Mucosa of rectum (tissue), 2 donors: ENCODE results near the gene PWWP2B.

Experiments used
- H3K27ac ChIP-seq, 2 donors: one replicate each; pipeline ENCODE4 v1.7.0; 2013; ENCODE audit warnings: inconsistent platforms in 2 of 2, low read depth in 2 of 2, low read length in 2 of 2
- H3K27me3 ChIP-seq, 2 donors: one replicate each; pipeline ENCODE4 v1.7.0; 2013; ENCODE audit warnings: low read length in 2 of 2; ENCODE audit not compliant: control insufficient read depth in 2 of 2, insufficient read depth in 2 of 2
- H3K36me3 ChIP-seq, 2 donors: one replicate each; pipeline ENCODE4 v1.7.0; 2013; ENCODE audit warnings: low read length in 2 of 2; ENCODE audit not compliant: control insufficient read depth in 2 of 2, insufficient read depth in 2 of 2
- H3K4me1 ChIP-seq, 2 donors: one replicate each; pipeline ENCODE4 v1.7.0; 2013; ENCODE audit warnings: low read length in 2 of 2, mild to moderate bottlenecking in 1 of 2; ENCODE audit not compliant: control insufficient read depth in 2 of 2, insufficient read depth in 2 of 2
- H3K4me3 ChIP-seq, 2 donors: one replicate each; pipeline ENCODE4 v1.7.0; 2013; ENCODE audit warnings: low read length in 2 of 2
- H3K9ac ChIP-seq, 2 donors: one replicate each; pipeline ENCODE4 v1.7.0; 2013; ENCODE audit warnings: low read length in 2 of 2, low read depth in 1 of 2, mild to moderate bottlenecking in 1 of 2
- H3K9me3 ChIP-seq, 2 donors: one replicate each; pipeline ENCODE4 v1.7.0; 2013; ENCODE audit warnings: low read length in 2 of 2; ENCODE audit not compliant: control insufficient read depth in 2 of 2
- donor health status: healthy.
- donor health status: Normal muscosa, but diverticular disease.

PWWP2B gene

DNA sequence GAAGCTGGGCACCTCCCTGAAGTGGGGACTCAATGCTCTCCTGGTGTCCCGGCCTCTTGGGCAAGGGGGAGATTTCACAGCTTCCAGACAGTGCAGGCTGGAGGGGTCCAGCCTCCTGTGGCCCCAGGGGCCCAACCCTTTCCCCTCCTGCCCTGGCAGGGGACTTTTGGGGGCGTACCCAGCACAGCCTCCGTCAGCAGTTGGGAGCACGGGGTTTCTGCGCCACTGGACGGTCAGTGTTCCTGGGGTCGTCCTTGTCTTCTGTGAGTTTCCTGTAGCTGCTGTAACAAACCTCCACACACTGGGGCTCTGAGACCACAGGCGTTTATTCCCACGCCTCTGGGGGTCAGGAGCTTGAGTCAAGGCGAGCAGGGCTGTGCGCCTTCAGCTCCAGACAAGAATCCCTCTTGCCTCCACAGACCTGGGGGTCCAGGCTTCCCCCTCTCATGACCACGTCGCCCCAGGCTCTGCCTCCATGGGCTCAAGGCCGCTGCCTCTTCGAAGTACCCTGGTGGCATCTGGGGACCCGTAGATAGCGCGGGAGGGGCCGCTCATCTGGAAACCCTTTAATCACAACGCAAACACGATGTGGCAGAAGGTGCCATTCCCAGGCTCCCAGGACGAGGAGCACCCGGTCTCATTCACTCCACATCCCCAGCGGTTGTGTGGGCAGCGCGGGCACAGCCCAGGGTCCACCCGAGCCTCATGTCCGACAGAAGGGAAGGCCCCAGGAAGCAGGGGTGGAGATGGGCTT lies 14.0 kb downstream of the PWWP2B start:
- Histone ChIP-seq H3K4me3 (no peak overlapping the region), H3K27ac (peak overlapping the region; percentile 89 to 97), H3K36me3 (peaks cover 17 to 21% of the 10 kb centered on the region in 2 donors), H3K4me1 (peaks cover 69 to 73% of the 10 kb centered on the region in 2 donors), H3K27me3 (no peaks in the 10 kb centered on the region), H3K9me3 (no peaks in the 10 kb centered on the region), H3K9ac (peak overlapping the region; percentile 60 to 92)

DNA sequence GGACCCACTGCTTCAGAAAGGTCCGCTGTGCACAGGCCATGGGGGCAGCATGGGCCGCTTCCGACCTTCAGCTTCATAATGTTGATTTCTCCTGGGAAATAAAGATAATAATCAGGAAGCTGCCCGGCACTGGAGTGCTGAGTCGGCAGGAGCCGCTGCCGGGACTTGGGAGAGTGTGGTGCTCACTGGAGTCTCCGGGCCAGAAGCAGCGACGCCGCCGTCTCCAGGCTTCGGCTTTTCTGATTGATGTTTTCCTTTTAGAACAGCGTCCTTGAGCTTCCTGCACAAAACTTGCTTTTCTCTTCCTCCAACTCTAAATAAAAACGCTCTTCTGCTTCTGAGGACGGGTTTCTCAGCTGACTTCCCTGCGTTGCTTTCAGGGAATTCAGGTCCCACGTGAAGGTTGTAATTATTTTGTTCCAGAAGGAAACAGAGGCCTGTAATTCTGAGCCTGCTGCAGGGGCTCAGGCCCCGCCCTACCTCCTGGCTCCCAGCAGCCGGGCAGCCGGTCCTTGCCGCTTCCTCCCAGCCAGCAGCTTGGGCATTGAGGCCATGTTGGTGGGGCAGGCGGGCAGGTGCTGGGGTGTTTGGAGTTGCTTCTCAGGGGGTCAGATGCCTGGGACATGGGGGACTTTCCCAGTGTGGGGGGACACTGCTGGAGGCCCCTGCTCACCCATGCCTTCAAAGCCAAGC lies 14.7 kb downstream of the PWWP2B start:
- peak overlapping the region; percentile 89 to 97 for H3K27ac ChIP-seq
- peaks cover 65 to 66% of the 10 kb centered on the region in 2 donors for H3K4me1 ChIP-seq
- H3K9me3 ChIP-seq, result no peaks in the 10 kb centered on the region
- no peaks in the 10 kb centered on the region for H3K27me3 ChIP-seq
- peaks cover 12 to 16% of the 10 kb centered on the region in 2 donors for H3K36me3 ChIP-seq
- H3K9ac ChIP-seq, result peak overlapping the region; percentile 60 to 92
- H3K4me3 ChIP-seq, result peak overlapping the region in 1 of 2 donors; percentile 44

DNA sequence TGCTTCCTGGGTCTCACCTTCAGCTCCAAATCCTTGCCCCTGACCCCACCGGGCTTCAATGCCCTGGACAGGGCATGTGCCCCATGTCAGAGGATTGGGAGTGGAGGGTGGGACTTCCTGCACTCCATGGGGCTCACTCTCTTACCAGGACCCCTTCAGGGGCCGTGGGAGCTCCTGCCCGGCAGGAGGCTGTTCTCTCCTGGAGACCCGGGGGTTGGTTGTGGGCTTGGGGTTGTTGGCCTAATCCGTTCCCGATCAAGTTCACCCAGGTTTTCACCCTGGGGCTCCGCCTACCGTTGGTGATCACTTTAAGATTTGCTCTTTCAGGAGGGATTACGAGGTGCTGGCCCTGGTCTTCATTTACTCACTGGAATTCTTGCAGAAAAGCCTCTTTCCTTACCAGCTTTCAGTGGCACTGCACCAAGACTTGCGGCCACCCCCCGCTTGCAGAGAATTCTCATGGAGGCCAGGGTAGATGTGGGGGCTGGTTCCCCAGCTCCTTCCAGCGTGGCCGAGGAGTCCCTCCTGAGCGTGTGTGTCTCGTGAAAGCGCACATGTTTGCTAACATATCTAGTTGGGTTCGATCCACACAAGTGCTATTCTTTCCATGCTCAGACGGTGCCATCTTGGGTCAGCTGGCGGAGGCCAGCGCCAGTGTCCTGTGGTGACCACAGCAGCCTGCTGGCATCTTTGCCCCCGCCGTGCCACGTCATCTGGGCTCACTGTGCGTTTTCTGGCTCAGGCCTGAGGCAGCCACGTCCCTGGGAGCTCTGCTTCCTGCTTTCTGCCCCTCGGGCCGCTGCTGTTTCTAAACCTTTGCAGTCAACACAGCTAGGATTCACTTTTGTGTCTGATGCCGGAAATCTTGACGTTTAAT lies 15.6 kb downstream of the PWWP2B start:
- Histone ChIP-seq H3K9me3 (no peaks in the 10 kb centered on the region), H3K9ac (peak overlapping the region; percentile 32 to 92), H3K27ac (peak overlapping the region; percentile 89 to 97), H3K36me3 (peaks cover 12 to 16% of the 10 kb centered on the region in 2 donors), H3K4me1 (peaks cover 63 to 66% of the 10 kb centered on the region in 2 donors), H3K27me3 (no peaks in the 10 kb centered on the region), H3K4me3 (no peak overlapping the region)

DNA sequence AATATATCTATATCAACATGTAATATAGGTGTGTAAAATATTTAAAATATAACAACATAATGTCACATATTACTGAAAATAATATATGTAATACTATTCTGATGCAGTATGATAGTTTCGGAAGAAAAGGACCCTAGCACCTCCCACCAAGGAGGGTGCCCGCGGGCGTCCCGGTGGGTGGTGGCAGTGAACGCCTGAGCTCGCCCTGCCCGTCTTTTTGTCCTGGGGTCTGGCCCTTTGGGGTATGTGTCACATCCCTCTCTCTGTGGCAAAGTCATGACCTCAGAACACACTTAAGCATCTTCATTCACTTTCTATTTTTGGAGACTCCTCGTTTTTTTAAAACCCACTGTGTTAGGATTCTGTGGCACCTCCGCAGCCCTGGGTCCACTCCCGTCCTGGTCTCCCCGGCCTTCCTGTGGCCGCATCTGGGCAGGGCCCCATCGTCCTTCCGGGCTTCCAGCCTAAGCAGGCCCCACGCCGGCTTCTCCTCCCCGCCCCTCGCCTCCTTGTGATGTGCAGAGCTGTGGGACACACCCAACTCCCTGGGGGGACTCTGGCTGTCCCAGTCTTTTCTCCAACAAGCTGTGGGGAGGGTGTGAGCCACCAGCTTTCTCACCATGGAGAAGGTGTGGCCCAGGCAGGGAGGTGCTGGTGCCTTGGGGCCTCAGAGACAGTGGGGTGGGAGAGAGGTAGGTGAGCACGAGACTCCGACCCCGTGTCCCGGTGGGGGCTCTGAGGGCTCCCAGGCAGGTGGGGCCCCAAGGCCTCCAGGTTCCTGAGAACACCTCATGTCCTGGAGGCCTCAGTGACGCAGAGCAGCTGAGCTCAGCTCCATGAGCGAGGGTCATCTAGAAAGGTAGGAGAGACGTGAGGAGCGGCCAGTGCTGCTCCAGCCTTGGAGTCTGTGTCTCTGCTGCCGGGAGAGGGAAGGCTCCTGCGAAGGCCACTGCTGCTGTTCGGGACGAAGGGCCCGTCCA lies 16.5 kb downstream of the PWWP2B start:
- H3K4me3 ChIP-seq, result no peak overlapping the region
- H3K27ac ChIP-seq, result peak overlapping the region in 1 of 2 donors; percentile 24
- peaks cover 62 to 66% of the 10 kb centered on the region in 2 donors for H3K4me1 ChIP-seq
- H3K36me3 ChIP-seq, result peaks cover 13 to 16% of the 10 kb centered on the region in 2 donors
- no peaks in the 10 kb centered on the region for H3K9me3 ChIP-seq
- H3K9ac ChIP-seq, result peak overlapping the region in 1 of 2 donors; percentile 44
- no peaks in the 10 kb centered on the region for H3K27me3 ChIP-seq

DNA sequence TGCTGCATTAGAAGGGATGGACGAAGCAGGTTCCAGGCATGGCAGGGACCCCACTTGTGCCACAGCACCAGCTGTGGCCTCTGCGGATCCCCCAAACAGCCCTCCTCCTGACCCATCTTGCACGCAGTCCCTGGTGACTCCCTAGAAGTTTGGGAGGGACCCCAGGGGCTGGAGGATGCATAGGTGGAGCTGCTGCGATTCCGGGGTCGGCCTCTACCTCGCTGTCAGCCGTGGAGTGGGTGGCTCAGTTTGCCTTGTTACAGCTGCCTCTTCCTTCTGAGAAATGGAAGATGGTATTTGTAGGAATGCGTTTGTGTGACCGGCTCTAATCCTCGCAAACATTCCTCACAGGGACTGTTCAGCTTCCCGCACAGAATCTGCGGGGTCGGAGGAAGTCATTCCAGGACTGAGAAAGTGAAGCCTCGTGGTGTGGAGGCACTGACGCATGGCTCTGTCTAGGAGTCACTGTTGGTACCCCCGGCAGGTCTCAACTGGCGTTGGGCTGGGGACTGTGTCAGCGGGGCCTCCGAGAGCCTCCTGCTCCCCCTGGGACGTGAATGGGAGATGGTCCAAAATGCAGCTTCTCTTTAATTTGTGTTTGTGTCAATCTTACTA lies 17.5 kb downstream of the PWWP2B start:
- peaks cover 60 to 65% of the 10 kb centered on the region in 2 donors for H3K4me1 ChIP-seq
- no peaks in the 10 kb centered on the region for H3K9me3 ChIP-seq
- no peaks in the 10 kb centered on the region for H3K27me3 ChIP-seq
- H3K9ac ChIP-seq, result no peak overlapping the region
- H3K36me3 ChIP-seq, result peaks cover 13 to 16% of the 10 kb centered on the region in 2 donors
- no peak overlapping the region for H3K27ac ChIP-seq
- H3K4me3 ChIP-seq, result no peak overlapping the region

DNA sequence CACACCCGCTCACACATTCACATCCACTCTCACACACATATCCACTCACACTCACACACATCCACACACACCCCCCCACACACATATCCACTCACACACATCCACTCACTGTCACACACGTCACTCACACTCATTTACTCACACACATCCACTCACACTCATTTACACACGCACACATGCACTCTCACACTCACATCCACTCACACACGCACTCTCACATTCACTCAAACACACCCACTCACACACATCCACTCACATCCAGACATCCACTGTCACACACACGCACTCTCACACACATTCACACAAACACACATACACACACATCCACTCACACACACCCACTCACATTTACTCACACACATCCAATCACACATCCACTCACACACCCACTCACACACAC lies 18.3 kb downstream of the PWWP2B start:
- H3K27ac ChIP-seq, result no peak overlapping the region
- H3K4me1 ChIP-seq, result peaks cover 60 to 65% of the 10 kb centered on the region in 2 donors

DNA sequence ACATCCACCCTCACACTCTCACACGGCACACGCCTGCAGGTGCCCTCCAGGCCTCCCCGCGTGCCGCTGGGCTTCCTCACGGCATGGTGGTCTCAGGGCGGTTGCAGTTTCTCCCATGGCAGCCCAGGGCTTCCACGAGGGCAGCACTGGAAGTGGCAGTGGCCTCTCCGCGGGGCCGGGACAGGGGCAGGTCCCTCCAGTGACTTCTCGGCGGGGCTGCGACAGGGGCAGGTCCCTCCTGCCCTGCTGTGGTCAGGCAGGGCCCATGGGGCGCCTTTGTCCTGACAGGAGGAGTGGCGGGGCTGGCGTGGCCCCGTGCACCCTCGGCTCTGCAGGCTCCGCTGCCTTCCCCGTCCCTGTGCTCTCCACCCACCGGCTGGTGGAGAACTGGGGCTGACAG lies 19.0 kb downstream of the PWWP2B start:
- Histone ChIP-seq H3K9ac (no peak overlapping the region), H3K27ac (no peak overlapping the region), H3K9me3 (no peaks in the 10 kb centered on the region), H3K36me3 (peaks cover 12 to 16% of the 10 kb centered on the region in 2 donors), H3K4me1 (peaks cover 60 to 65% of the 10 kb centered on the region in 2 donors), H3K27me3 (no peaks in the 10 kb centered on the region), H3K4me3 (no peak overlapping the region)

More for the DNA sequence above, 18.3 kb downstream of the PWWP2B start:
- Histone ChIP-seq H3K9me3 (no peaks in the 10 kb centered on the region), H3K27me3 (no peaks in the 10 kb centered on the region), H3K36me3 (peaks cover 13 to 16% of the 10 kb centered on the region in 2 donors), H3K4me3 (no peak overlapping the region), H3K9ac (no peak overlapping the region)

DNA sequence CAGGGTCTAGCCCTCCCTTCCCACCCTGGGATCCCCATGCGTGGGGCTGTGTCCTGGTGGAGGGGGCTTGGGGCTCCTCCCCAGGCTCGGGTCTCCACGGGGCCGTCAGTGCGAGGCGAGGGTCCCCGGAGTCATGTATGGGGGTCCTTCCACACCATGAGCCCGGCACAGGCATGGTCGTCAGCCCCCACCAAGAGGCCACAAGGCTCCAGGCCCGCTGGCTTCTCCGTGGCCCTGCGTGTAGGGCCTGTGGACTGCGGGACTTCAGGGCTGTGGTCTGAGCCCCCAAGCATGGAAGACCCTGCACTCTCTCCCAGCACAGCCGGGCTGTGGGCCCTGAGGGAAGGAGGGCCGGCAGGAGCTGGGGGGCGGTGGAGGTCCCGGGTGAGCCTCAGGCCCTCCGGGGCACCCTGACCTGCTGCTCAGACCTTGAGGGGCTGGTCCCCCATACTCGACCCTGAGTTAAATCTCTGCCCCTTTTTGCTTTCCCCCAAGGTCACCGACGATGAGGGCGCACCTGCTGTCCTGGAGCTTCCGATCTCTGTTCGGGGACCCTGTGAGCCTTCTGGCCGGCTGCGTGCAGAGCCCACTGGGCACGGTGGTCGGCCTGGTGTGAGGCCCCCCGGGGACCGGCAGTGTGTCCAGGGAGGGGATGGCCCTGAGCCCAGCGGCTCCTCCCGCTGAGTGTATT lies 19.7 kb downstream of the PWWP2B start:
- peaks cover 59 to 63% of the 10 kb centered on the region in 2 donors for H3K4me1 ChIP-seq
- peak overlapping the region; percentile 96 to 98 for H3K27ac ChIP-seq
- H3K9ac ChIP-seq, result peak overlapping the region in 1 of 2 donors; percentile 11

More for the DNA sequence above, 19.7 kb downstream of the PWWP2B start:
- no peaks in the 10 kb centered on the region for H3K9me3 ChIP-seq
- no peaks in the 10 kb centered on the region for H3K27me3 ChIP-seq
- peaks cover 11 to 16% of the 10 kb centered on the region in 2 donors for H3K36me3 ChIP-seq
- H3K4me3 ChIP-seq, result no peak overlapping the region
